CD4-positive, alpha-beta T cell treated with Interleukin-17A for 1 hour (primary cell): Measurements from ENCODE around the gene CAMTA1.

Source experiments
- DNase-seq: peaks from one replicate; pipeline ENCODE4 v3.0.0-alpha.2; 2020

The CAMTA1 gene

DNA sequence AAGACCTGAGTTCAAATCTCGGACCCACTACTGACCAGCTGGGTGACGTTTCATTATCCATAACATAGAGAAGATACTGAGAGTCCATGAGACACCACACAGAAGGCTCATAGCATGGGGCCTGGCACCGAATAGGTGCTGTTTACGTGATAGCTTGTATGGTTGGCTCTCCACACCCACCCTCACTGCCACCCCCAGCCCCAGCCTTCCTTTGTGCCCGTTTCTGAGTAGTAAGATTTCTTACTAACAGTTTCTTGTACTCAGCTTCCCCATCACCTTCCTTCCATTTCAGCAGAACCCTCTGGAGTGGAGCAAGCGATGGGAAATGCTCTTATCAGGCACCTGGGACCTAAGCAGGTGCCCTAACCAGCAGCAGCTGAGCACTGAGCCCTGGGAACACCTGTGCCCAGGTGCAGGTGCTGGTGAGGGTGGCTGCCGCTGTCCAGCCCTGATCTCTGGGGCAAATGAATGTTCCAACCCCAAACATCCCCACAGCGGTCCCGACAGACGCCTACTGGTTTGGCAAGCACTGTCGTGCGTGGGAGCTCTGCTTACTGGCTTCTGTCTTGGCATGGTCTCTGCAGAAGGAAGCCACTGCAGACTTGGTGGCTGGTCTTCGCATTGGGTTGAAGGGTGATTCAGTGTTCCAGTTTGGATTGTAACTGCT, 225.4 kb downstream of the CAMTA1 start:
- DNase-seq, result no peak

GRCh38 chr1:7011826-7012225, 226.6 kb downstream of the CAMTA1 start:
- no peak for DNase-seq

DNA sequence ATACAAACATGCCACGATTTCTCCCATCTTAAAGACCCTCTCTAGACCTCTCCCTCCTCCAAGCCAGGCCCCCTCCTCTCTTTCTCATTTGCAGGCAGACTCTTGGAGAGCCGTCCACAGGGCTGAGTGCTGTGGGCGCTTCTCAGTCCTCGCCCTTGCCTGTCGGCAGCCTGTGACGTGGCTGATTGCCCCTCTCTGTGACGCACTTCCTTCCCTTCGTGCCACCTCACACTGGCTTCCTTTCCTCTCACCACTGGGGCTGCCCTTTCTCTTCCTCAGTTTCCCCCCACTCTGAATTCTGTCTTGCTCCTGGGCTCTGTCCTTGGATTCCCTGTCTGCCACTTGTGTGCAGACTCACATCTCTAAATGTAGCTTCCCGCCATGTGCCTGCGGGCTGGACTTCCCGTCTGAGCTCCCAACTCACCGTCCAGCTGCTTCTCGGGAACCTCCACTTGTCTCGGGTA, 227.2 kb downstream of the CAMTA1 start:
- DNase-seq, result no peak

DNA sequence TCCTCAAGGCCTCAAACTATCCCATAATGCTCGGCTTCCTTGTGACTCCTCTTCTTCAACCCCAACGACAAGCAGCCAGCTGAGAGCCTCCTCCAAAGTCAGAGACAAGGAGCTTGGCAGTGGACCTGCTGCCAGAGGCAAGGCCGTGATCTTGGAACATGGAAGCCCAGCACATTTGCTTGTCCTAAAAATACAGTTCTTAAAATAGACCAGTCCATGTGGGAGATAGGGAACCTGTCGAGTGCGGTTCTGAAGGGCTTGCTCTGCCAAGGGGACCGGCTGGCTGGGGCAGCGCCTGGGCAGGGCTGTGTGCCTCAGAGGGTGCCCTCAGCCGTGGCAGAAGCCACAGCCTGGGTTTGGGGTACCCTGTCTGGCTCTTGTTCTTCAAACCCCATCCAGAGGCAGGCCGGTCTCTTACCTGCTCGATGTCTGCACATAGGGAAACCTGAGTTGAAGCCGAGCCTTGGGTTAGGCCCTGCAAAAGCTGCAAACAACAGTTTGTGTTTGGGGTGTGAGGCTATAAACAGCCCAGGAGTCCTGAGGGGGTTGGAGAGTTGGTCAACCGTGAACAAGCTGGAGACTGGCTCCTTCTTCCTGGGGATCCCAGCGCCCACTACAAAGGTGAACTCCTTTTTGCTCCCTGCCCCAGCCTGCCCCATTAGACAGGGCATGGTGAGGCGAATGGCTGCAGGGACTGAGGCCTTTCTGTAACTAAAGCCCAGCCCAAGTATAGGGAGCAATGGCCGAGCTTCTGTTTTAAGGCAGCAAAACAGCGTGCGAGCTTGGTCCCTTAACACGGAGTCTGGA, 228.8 kb downstream of the CAMTA1 start:
- DNase-seq, result no peak

- DNase-seq, result no peak
Measured at GRCh38 chr1:7014640-7014930, 229.3 kb downstream of the CAMTA1 start.

GRCh38 chr1:7015022-7015421, 229.8 kb downstream of the CAMTA1 start:
- DNase-seq, result no peak

- DNase-seq, result no peak
Measured at GRCh38 chr1:7018351-7018750, 233.1 kb downstream of the CAMTA1 start.

DNA sequence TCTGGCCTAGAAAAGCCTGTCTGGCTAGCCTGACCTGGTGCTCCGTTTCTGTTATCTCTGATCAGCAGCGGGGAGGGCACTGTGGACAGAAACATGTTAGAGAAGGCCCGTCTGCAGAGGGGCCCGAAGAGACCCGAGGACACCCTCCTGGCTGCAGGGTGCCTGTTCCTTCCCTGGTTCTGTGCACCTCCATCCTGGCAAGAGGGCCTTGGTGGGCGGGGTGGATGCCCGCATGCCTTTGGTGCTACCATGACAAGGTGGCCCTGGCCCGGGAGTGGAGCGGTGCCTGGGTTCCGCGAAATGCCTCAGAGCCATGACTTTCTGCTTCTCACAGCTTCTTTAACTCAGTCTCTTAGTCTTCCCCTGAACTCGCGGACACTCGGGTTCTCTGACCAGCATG, 233.6 kb downstream of the CAMTA1 start:
- DNase-seq, result no peak

DNA sequence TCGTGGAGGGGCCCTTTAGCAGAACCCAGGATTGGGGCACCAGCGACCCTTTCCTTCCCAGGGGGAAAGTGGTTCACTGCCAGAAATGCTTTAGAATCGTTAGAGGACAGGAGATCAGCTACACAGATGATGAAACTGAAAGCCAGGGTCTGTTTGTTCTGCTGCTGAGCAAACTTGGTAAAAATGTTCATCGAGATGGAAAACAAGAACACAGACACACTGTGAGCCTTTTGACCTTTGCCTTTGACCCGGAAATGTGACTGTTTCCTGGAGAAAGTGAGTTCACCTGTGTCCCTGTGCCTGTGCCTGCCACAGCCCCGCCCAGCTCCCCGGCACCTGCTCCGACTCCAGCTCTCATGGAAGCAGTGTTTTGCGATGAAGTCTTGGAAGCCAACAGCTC, 234.3 kb downstream of the CAMTA1 start:
- no peak for DNase-seq

DNA sequence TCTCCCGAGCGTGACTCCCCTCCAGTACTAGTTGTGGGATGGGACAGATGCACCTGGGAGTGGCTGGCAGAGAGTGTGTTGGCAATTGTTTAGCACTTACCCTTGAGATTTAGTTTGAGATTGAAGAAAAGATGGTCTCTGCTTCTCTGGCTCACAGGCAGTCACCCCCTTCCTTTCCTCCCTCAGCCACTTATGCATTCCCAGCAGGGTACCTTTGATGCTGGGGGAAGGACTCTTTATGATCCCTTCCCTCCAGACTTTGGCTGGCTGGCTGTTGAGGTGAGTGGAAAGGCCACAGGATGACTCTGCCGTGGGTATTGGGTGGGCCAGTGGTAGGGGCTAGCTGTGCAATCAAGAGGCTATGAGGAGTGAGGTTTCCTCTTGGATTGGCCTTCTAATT, 236.8 kb downstream of the CAMTA1 start:
- no peak for DNase-seq

DNA sequence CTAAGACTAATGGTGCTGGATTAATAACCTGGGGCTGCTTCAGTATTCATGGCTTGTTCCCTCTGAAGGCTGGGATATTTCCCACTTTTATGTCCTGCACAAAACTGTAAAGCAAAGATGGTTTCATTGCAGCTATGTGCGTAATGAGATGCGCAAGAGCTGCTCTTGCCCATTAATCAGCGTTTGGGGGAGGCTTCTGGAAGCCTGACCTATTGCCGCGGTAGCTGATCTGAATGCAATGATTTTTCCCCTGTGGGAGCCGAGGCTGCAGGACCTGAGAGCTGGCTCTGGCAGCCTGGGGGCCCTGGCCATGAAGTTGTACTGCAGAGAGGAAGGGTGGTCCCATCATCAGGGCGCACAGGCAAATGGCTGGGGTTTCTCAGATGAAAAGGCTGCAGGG, 239.8 kb downstream of the CAMTA1 start:
- no peak for DNase-seq

DNA sequence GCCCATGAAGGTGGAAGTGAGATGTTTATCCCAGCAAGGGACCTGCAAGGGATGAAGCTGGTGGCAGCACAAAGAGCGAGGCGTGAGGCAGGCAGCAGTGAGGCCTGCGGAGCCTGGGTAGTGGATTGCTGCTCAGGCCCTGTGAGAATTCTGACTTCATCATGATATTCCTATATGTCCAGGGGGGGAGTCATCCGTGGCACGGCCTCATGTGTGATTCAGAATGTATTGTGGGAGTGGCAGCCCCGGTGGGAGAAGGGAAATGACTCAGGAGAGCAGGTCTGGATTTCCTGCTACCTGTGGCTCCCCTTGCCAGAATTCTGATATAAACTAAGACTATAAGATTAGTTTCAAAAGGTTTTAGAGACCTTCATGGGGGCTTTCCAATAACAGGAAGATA, 240.9 kb downstream of the CAMTA1 start:
- no peak for DNase-seq

- DNase-seq, result no peak
Measured at GRCh38 chr1:7032992-7033391, 247.7 kb downstream of the CAMTA1 start.

GRCh38 chr1:7036386-7036785, 251.1 kb downstream of the CAMTA1 start:
- no peak for DNase-seq

GRCh38 chr1:7039590-7040220, 254.5 kb downstream of the CAMTA1 start:
- DNase-seq, result no peak

DNA sequence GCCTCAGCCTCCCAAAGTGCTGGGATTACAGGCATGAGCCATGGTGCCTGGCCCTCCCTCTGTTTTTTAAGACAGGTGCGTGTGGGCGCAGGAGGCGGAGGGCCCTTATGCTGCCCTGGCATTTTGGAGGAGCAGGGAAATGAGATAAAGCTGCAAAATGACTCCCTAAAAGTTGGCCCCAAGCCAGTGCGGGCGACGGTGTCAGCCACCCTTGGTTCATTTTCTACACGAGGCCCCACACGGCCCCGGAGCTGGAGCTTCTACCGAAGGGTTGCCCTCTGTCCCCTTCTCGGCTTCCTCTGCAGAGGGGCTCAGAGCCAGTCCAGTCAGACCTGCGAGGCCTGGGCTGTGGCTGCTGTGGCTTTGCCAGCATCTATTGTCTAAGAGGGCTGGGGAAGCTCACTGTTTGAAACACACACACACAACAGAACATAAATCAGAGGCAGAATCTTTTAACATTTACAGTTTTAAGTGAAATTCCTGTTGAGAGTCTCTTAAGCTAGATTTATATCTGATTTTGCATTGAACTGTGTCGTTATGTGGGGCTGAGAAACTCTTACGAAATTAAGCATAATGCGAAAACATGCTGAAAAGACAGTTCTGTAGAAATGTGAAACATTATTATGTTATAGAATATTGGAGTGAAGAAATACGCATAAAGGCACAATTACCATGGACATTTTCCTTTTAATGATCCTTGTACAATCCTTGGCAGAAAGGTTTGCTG, 255.9 kb downstream of the CAMTA1 start:
- DNase-seq, result no peak

GRCh38 chr1:7042322-7043190, 257.3 kb downstream of the CAMTA1 start:
- DNase-seq, result peak; percentile 14

DNA sequence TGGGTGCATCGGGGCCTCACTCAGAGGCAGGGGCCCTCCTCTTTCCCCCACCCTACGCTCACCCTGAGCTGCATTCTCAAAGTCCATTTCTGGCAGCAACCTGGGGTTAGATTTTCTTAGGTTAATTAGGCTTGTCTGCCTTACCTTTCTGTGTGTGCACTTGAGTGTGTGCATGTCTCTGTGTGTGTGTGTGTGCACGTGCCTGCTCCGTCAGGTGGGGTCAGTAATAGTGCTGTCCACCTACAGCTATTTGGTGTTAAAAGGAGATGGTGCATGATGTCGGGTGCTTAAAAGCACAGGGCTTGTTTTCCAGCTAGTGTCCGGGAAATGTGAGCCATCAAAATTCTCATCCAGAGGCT, 257.9 kb downstream of the CAMTA1 start:
- no peak for DNase-seq

- no peak for DNase-seq
Measured at GRCh38 chr1:7043719-7044535, 258.7 kb downstream of the CAMTA1 start.

DNA sequence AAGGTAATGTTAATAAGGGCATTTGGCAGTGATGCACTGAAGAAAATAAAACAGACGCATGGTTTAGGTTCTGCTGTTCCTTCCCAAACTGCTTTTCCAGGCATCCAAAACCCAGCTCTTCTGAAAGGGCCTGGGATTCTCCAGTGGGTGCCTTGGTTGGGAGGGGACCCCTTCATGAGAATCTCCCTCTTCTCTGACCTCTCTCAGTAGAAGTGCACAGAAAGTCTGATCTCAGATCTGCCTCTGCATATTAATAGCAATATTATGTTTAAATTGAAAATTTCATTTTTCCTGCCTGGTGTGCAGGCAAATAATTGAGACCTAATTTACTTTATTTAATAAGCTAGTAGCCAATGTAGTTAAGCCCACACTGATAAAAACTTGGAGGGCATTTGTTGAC, 260.6 kb downstream of the CAMTA1 start:
- DNase-seq, result no peak

- DNase-seq, result no peak
Measured at GRCh38 chr1:7046314-7046713, 261.1 kb downstream of the CAMTA1 start.

DNA sequence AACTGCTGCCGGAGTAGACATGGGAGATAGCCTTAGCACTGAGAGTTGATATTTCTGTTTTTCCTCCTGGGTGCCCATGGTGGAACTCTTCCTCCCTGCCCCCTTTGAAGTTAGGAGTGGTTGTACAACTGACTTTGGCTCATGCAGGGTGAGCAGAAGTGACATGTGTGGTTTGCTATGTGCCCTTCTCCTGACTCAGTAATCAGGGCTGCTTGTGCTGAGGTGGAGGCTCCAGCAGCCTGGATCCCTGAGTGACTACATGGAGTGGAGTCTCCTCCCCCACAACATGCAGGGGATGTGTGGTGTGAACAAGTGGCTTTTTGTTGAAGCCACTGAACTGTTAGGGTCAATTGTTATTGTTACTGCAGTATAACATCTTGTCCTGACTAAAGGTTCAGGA, 261.6 kb downstream of the CAMTA1 start:
- DNase-seq, result no peak
